ENCODE results near the gene TTR.

GRCh38 chr18:31548853-31549252 lies 42.8 kb upstream of the TTR start:
- TF ChIP-seq CTCF (IDR thresholded peaks at IDR 0.05) (no peak), POLR2A (IDR thresholded peaks at IDR 0.05) (no peak)
